ENCODE measurements around the gene SLC47A1. TPM values are rescaled to one million over a fixed set of nuclear protein-coding genes. Genes with fewer than 3 reads are reported as not detected.

Gene SLC47A1
- total and polyA plus RNA-seq, 2 of the 13 experiments (the other 11 are each of a cell fraction or from before 2014, with no cell fraction given), result 42.1 to 67.5 TPM

DNA sequence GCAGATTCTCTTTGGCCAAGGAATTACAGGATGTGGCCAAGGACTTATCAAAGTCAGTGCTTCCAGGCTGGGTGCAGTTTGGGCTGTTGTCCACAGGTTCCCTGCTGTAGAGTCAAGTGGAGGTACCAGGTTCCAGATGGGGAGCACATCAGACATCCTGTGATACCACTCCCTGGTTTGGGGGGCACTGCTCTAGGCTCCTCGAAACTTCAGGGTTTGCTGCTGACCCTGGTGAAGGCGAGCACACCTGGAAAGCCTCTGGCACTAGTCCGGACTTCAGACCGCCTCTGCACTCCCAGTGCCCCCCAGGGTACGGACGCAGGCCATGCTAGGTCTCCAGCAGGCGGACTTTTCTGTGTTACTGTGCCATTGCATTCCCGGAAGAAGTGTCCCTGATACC lies 10.7 kb downstream of the SLC47A1 start:
- no peak for DNase-seq (ENCODE audit: low spot score)
- FAIRE-seq, result no peak
- ChIA-PET CTCF (ENCODE audit: low intra/inter-chr PET ratio, low total read pairs) (no interaction called here), POLR2A (no interaction called here)
- TF ChIP-seq, protein P1, sequence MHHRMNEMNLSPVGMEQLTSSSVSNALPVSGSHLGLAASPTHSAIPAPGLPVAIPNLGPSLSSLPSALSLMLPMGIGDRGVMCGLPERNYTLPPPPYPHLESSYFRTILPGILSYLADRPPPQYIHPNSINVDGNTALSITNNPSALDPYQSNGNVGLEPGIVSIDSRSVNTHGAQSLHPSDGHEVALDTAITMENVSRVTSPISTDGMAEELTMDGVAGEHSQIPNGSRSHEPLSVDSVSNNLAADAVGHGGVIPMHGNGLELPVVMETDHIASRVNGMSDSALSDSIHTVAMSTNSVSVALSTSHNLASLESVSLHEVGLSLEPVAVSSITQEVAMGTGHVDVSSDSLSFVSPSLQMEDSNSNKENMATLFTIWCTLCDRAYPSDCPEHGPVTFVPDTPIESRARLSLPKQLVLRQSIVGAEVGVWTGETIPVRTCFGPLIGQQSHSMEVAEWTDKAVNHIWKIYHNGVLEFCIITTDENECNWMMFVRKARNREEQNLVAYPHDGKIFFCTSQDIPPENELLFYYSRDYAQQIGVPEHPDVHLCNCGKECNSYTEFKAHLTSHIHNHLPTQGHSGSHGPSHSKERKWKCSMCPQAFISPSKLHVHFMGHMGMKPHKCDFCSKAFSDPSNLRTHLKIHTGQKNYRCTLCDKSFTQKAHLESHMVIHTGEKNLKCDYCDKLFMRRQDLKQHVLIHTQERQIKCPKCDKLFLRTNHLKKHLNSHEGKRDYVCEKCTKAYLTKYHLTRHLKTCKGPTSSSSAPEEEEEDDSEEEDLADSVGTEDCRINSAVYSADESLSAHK (CRISPR knock-in tag; IDR thresholded peaks at IDR 0.05; ENCODE audit: borderline replicate concordance), result no peak
- TF ChIP-seq ZBTB39 (CRISPR knock-in tag; IDR thresholded peaks at IDR 0.05) (no peak), RARG (CRISPR knock-in tag; IDR thresholded peaks at IDR 0.05; ENCODE audit: low read depth) (no peak), POLR2AphosphoS2 (IDR thresholded peaks at IDR 0.05; ENCODE audit: low read depth, low read length) (no peak), ZNF124 (CRISPR knock-in tag; IDR thresholded peaks at IDR 0.05) (no peak), ZNF652 (CRISPR knock-in tag; IDR thresholded peaks at IDR 0.05; ENCODE audit: borderline replicate concordance, low read depth) (no peak), FOXP1 (IDR thresholded peaks at IDR 0.05) (no peak), FOXP1 (CRISPR knock-in tag; IDR thresholded peaks at IDR 0.05) (no peak), ZMYM2 (CRISPR knock-in tag; IDR thresholded peaks at IDR 0.05) (no peak), MED1 (CRISPR knock-in tag; IDR thresholded peaks at IDR 0.05) (no peak), ZKSCAN5 (CRISPR knock-in tag; IDR thresholded peaks at IDR 0.05) (no peak)
- TF ChIP-seq, protein P2, sequence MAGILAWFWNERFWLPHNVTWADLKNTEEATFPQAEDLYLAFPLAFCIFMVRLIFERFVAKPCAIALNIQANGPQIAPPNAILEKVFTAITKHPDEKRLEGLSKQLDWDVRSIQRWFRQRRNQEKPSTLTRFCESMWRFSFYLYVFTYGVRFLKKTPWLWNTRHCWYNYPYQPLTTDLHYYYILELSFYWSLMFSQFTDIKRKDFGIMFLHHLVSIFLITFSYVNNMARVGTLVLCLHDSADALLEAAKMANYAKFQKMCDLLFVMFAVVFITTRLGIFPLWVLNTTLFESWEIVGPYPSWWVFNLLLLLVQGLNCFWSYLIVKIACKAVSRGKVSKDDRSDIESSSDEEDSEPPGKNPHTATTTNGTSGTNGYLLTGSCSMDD (CRISPR knock-in tag; IDR thresholded peaks at IDR 0.05), result no peak
- TF ChIP-seq, protein P3, sequence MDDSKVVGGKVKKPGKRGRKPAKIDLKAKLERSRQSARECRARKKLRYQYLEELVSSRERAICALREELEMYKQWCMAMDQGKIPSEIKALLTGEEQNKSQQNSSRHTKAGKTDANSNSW (CRISPR knock-in tag; IDR thresholded peaks at IDR 0.05; ENCODE audit: borderline replicate concordance), result no peak
- H3K4me3 ChIP-seq (replicated peaks in 1 of 3; ENCODE audit: insufficient read depth in 1 of 3, low read depth in 2 of 3, low read length in 3 of 3), result no peak overlapping the region
- no peak overlapping the region for H3K9ac ChIP-seq (ENCODE audit: insufficient read depth, low read depth, low read length)
- 99% methylated on average over 8 of the region's 8 CpGs for WGBS (ENCODE audit: low lambda C conversion rate)
- BruUV-seq (replicated peaks), result no TSS peak
- peaks cover 54% of the 10 kb centered on the region for H3K4me1 ChIP-seq (ENCODE audit: insufficient read depth, low read length)
- in situ Hi-C loops (cut with HindIII; ENCODE audit: extremely low pct_ligation_motif_present, low pct_unique_long_range_greater_than_20kb) (no loop called here), intact Hi-C loops (cut with micrococcal nuclease; ENCODE audit: unreplicated experiment) (no loop called here)
- no peaks in the 10 kb centered on the region for H3K9me3 ChIP-seq (ENCODE audit: low read length)
- ATAC-seq, result no peak
- no peak overlapping the region for H3K4me2 ChIP-seq (ENCODE audit: low read depth, low read length)
- H2AFZ ChIP-seq (ENCODE audit: low read length), result no peak overlapping the region
- no peaks in the 10 kb centered on the region for H3K27me3 ChIP-seq (ENCODE audit: control insufficient read depth in 1 of 2, insufficient read depth in 2 of 2, low read length in 2 of 2)
- no peak overlapping the region for H3K27ac ChIP-seq (ENCODE audit: extremely low read length, insufficient read depth, low read length)
- peaks cover 38% of the 10 kb centered on the region for H3K79me2 ChIP-seq (ENCODE audit: insufficient read depth, low read length)
- peaks cover 10 to 52% of the 10 kb centered on the region in 2 experiments; a peak in 4 of 5 replicates for H3K36me3 ChIP-seq (replicated peaks in 1 of 2; ENCODE audit: control insufficient read depth in 1 of 2, insufficient read depth in 2 of 2, low read length in 2 of 2)
- no peaks in the 10 kb centered on the region for H4K20me1 ChIP-seq (ENCODE audit: insufficient read depth, low read length)
